Activated naive CD8-positive, alpha-beta T cell treated with anti-CD3 and anti-CD28 coated beads, Interleukin-2, amount 10 ng/mL, durations not matched to agents 7 days and 5 days (primary cell): Measurements from ENCODE around the gene DKK2. TPM values are rescaled to one million over a fixed set of nuclear protein-coding genes. Genes with fewer than 3 reads are reported as not detected.

ENCODE experiments used
- ATAC-seq: fragments of 150-1000 bp; cut with Tn5 transposase; one replicate; pipeline ENCODE4 v1.10.0; 2021; ENCODE audit warnings: low read depth, moderate library complexity
- POLR2A ChIA-PET: fragments of 350-600 bp; sonication (Branson Sonifier 250); formaldehyde crosslinking; loops from one replicate; lab custom pipeline; 2021; ENCODE audit warnings: antibody characterized with exemption; lab: Charles Lee
- DNase-seq: peaks from one replicate; pipeline ENCODE4 v3.0.0; 2021
- H3K27ac Mint-ChIP-seq: one replicate; pipeline ENCODE4 v1.8.0; 2022; ENCODE audit warnings: mild to moderate bottlenecking, mixed read lengths
- H3K27me3 Mint-ChIP-seq: one replicate; pipeline ENCODE4 v1.8.0; 2022; ENCODE audit warnings: mild to moderate bottlenecking, moderate library complexity, mixed read lengths
- H3K36me3 Mint-ChIP-seq: one replicate; pipeline ENCODE4 v1.8.0; 2021; ENCODE audit warnings: mild to moderate bottlenecking, mixed read lengths
- H3K4me1 Mint-ChIP-seq: one replicate; pipeline ENCODE4 v1.8.0; 2021; ENCODE audit warnings: mixed read lengths
- H3K4me3 Mint-ChIP-seq: one replicate; pipeline ENCODE4 v1.8.0; 2022; ENCODE audit warnings: mild to moderate bottlenecking, moderate library complexity, mixed read lengths
- H3K9me3 Mint-ChIP-seq: one replicate; pipeline ENCODE4 v1.8.0; 2021; ENCODE audit warnings: mixed read lengths
- total RNA-seq, 2 experiments: library from RNA; stranded (reverse); gene quantifications; one replicate each; pipeline ENCODE4 v1.2.3, GENCODE V29; 2021

The DKK2 gene
- total RNA-seq, 2 experiments from 2014 or later, result not detected

- H3K36me3 Mint-ChIP-seq, result no peaks in the 10 kb centered on the region
- DNase-seq (no peak), ATAC-seq (no peak)
- H3K4me3 Mint-ChIP-seq, result no peak overlapping the region
- POLR2A ChIA-PET, result no interaction called here
- no peaks in the 10 kb centered on the region for H3K27me3 Mint-ChIP-seq
- no peaks in the 10 kb centered on the region for H3K4me1 Mint-ChIP-seq
- H3K9me3 Mint-ChIP-seq, result no peaks in the 10 kb centered on the region
- H3K27ac Mint-ChIP-seq, result no peak overlapping the region
These were observed 42.3 kb downstream of the DKK2 start for GRCh38 chr4:106993827-106994226.

GRCh38 chr4:106987311-106987710 is 48.8 kb downstream of the DKK2 start:
- POLR2A ChIA-PET, result no interaction called here
- Mint-ChIP-seq H3K36me3 (no peaks in the 10 kb centered on the region), H3K4me3 (no peak overlapping the region), H3K9me3 (no peaks in the 10 kb centered on the region), H3K27ac (no peak overlapping the region), H3K4me1 (no peaks in the 10 kb centered on the region), H3K27me3 (no peaks in the 10 kb centered on the region)
- DNase-seq (no peak), ATAC-seq (no peak)

GRCh38 chr4:106986486-106986885 is 49.6 kb downstream of the DKK2 start:
- H3K4me3 Mint-ChIP-seq, result no peak overlapping the region
- no peaks in the 10 kb centered on the region for H3K27me3 Mint-ChIP-seq
- no peaks in the 10 kb centered on the region for H3K9me3 Mint-ChIP-seq
- no peak overlapping the region for H3K27ac Mint-ChIP-seq
- ATAC-seq (no peak), DNase-seq (no peak)
- POLR2A ChIA-PET, result no interaction called here
- no peaks in the 10 kb centered on the region for H3K36me3 Mint-ChIP-seq
- no peaks in the 10 kb centered on the region for H3K4me1 Mint-ChIP-seq

GRCh38 chr4:106985830-106986229 is 50.3 kb downstream of the DKK2 start:
- no peaks in the 10 kb centered on the region for H3K9me3 Mint-ChIP-seq
- POLR2A ChIA-PET, result no interaction called here
- ATAC-seq (no peak), DNase-seq (no peak)
- H3K4me1 Mint-ChIP-seq, result no peaks in the 10 kb centered on the region
- H3K36me3 Mint-ChIP-seq, result no peaks in the 10 kb centered on the region
- no peak overlapping the region for H3K4me3 Mint-ChIP-seq
- no peak overlapping the region for H3K27ac Mint-ChIP-seq
- no peaks in the 10 kb centered on the region for H3K27me3 Mint-ChIP-seq

- H3K4me3 Mint-ChIP-seq, result no peak overlapping the region
- H3K36me3 Mint-ChIP-seq, result no peaks in the 10 kb centered on the region
- no peak overlapping the region for H3K27ac Mint-ChIP-seq
- H3K9me3 Mint-ChIP-seq, result no peaks in the 10 kb centered on the region
- no peaks in the 10 kb centered on the region for H3K27me3 Mint-ChIP-seq
- POLR2A ChIA-PET, result no interaction called here
- ATAC-seq, result no peak
- no peaks in the 10 kb centered on the region for H3K4me1 Mint-ChIP-seq
- DNase-seq, result no peak
These were observed 53.4 kb downstream of the DKK2 start for GRCh38 chr4:106982711-106983211.

- H3K4me1 Mint-ChIP-seq, result no peaks in the 10 kb centered on the region
- H3K4me3 Mint-ChIP-seq, result no peak overlapping the region
- no peak overlapping the region for H3K27ac Mint-ChIP-seq
- POLR2A ChIA-PET, result no interaction called here
- no peaks in the 10 kb centered on the region for H3K9me3 Mint-ChIP-seq
- DNase-seq (no peak), ATAC-seq (no peak)
- H3K27me3 Mint-ChIP-seq, result no peaks in the 10 kb centered on the region
- no peaks in the 10 kb centered on the region for H3K36me3 Mint-ChIP-seq
These were observed 54.7 kb downstream of the DKK2 start for GRCh38 chr4:106981431-106981830.

GRCh38 chr4:106979476-106979875 is 56.6 kb downstream of the DKK2 start:
- Mint-ChIP-seq H3K4me1 (no peaks in the 10 kb centered on the region), H3K4me3 (no peak overlapping the region), H3K27me3 (no peaks in the 10 kb centered on the region), H3K9me3 (peaks cover 2% of the 10 kb centered on the region), H3K27ac (no peak overlapping the region), H3K36me3 (no peaks in the 10 kb centered on the region)
- ATAC-seq (no peak), DNase-seq (no peak)
- POLR2A ChIA-PET, result no interaction called here

- no peaks in the 10 kb centered on the region for H3K27me3 Mint-ChIP-seq
- DNase-seq (no peak), ATAC-seq (no peak)
- peaks cover 2% of the 10 kb centered on the region for H3K9me3 Mint-ChIP-seq
- H3K27ac Mint-ChIP-seq, result no peak overlapping the region
- H3K36me3 Mint-ChIP-seq, result no peaks in the 10 kb centered on the region
- POLR2A ChIA-PET, result no interaction called here
- H3K4me1 Mint-ChIP-seq, result no peaks in the 10 kb centered on the region
- H3K4me3 Mint-ChIP-seq, result no peak overlapping the region
These were observed 57.9 kb downstream of the DKK2 start for GRCh38 chr4:106978046-106978774.

GRCh38 chr4:106971636-106972035 is 64.5 kb downstream of the DKK2 start:
- Mint-ChIP-seq H3K27me3 (no peaks in the 10 kb centered on the region), H3K27ac (no peak overlapping the region), H3K4me3 (no peak overlapping the region), H3K36me3 (no peaks in the 10 kb centered on the region), H3K4me1 (no peaks in the 10 kb centered on the region), H3K9me3 (peaks cover 2% of the 10 kb centered on the region)
- no peak for ATAC-seq
- POLR2A ChIA-PET, result no interaction called here
- DNase-seq, result no peak

- H3K27me3 Mint-ChIP-seq, result no peaks in the 10 kb centered on the region
- H3K9me3 Mint-ChIP-seq, result no peaks in the 10 kb centered on the region
- POLR2A ChIA-PET, result no interaction called here
- no peak overlapping the region for H3K4me3 Mint-ChIP-seq
- no peak for ATAC-seq
- no peaks in the 10 kb centered on the region for H3K4me1 Mint-ChIP-seq
- DNase-seq, result no peak
- H3K36me3 Mint-ChIP-seq, result no peaks in the 10 kb centered on the region
- H3K27ac Mint-ChIP-seq, result no peak overlapping the region
These were observed 68.2 kb downstream of the DKK2 start for GRCh38 chr4:106967892-106968291.

- ATAC-seq, result no peak
- Mint-ChIP-seq H3K36me3 (no peaks in the 10 kb centered on the region), H3K27ac (no peak overlapping the region), H3K27me3 (no peaks in the 10 kb centered on the region), H3K4me3 (no peak overlapping the region), H3K4me1 (no peaks in the 10 kb centered on the region), H3K9me3 (no peaks in the 10 kb centered on the region)
- no peak for DNase-seq
- POLR2A ChIA-PET, result no interaction called here
These were observed 82.9 kb downstream of the DKK2 start for GRCh38 chr4:106953036-106953705.

GRCh38 chr4:106951891-106952290 is 84.2 kb downstream of the DKK2 start:
- Mint-ChIP-seq H3K27me3 (no peaks in the 10 kb centered on the region), H3K4me3 (no peak overlapping the region), H3K4me1 (no peaks in the 10 kb centered on the region), H3K27ac (no peak overlapping the region), H3K9me3 (no peaks in the 10 kb centered on the region), H3K36me3 (no peaks in the 10 kb centered on the region)
- DNase-seq (no peak), ATAC-seq (no peak)
- POLR2A ChIA-PET, result no interaction called here

GRCh38 chr4:106941841-106942240 is 94.3 kb downstream of the DKK2 start:
- no peak for ATAC-seq
- no peak for DNase-seq
- POLR2A ChIA-PET, result no interaction called here

GRCh38 chr4:106930522-106930921 is 105.6 kb downstream of the DKK2 start:
- no peak for DNase-seq
- Mint-ChIP-seq H3K9me3 (no peaks in the 10 kb centered on the region), H3K4me3 (no peak overlapping the region), H3K4me1 (no peaks in the 10 kb centered on the region), H3K27ac (no peak overlapping the region), H3K36me3 (no peaks in the 10 kb centered on the region), H3K27me3 (no peaks in the 10 kb centered on the region)
- ATAC-seq, result no peak
- POLR2A ChIA-PET, result no interaction called here

More at GRCh38 chr4:106941841-106942240, 94.3 kb downstream of the DKK2 start:
- no peaks in the 10 kb centered on the region for H3K27me3 Mint-ChIP-seq
- H3K9me3 Mint-ChIP-seq, result no peaks in the 10 kb centered on the region
- no peaks in the 10 kb centered on the region for H3K36me3 Mint-ChIP-seq
- H3K27ac Mint-ChIP-seq, result no peak overlapping the region
- H3K4me3 Mint-ChIP-seq, result no peak overlapping the region
- no peaks in the 10 kb centered on the region for H3K4me1 Mint-ChIP-seq
